GM18873 (cell line): Measurements from ENCODE around the gene ATP2B3.
A peak's percentile ranks its signal among the peaks of the same experiment; 100 is the strongest.
"Not testable (repeated sequence)": the region's sequence is repeated elsewhere in the genome, so short reads cannot be mapped to it uniquely, and the experiment has no call there.

ENCODE experiments used
- ATAC-seq: cut with Tn5 transposase; IDR thresholded peaks from one replicate; pipeline ENCODE4 v1.9.1; 2021; ENCODE audit warnings: mild to moderate bottlenecking, moderate library complexity, moderate number of reproducible peaks; ENCODE audit not compliant: unreplicated experiment, low FRiP score

The ATP2B3 gene

GRCh38 chrX:153590961-153591956 is 73.8 kb downstream of the ATP2B3 start:
- ATAC-seq: no peak

DNA sequence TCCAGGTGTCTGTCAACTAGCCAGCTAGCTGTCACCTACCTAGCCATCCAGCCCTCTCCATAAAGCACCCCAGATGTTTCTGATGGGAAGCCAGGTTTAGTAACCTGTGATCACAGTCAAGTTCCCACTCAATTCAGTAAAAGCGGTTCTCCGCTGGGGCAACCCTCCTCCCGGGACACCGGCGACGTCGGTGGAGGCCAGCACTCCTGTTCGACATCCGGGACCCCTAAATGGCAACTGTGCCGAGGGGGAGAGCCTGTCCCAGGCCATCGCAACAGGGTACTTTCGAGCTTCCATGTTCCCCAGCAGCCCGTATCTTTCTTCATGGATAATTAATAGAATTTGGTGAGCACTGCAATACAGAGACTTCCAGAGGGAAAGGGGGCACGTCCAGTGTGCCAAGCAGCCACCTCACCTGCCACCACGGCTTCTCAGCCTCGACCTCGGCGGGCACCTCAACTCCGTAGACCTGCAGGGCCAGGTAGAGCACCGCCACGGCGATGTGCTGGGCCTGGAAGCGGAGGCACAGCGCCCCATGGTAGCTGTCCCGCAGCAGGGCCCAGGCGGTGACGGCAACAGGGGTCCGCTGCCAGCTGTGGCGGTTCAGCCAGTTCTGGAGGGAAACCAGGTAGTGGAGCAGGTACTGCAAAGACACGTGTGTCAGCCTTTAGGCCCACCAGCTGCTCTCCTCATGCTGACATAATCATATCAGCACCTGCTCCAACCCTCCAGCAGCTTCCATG is 74.8 kb downstream of the ATP2B3 start:
- ATAC-seq: no peak

- no peak for ATAC-seq
Observed at GRCh38 chrX:153592966-153593688, 75.7 kb downstream of the ATP2B3 start.

GRCh38 chrX:153593811-153594500 is 76.5 kb downstream of the ATP2B3 start:
- no peak for ATAC-seq

GRCh38 chrX:153595387-153595786 is 77.9 kb downstream of the ATP2B3 start:
- no peak for ATAC-seq

GRCh38 chrX:153595859-153596857 is 78.7 kb downstream of the ATP2B3 start:
- ATAC-seq: no peak

GRCh38 chrX:153596981-153597750 is 79.7 kb downstream of the ATP2B3 start:
- no peak for ATAC-seq

DNA sequence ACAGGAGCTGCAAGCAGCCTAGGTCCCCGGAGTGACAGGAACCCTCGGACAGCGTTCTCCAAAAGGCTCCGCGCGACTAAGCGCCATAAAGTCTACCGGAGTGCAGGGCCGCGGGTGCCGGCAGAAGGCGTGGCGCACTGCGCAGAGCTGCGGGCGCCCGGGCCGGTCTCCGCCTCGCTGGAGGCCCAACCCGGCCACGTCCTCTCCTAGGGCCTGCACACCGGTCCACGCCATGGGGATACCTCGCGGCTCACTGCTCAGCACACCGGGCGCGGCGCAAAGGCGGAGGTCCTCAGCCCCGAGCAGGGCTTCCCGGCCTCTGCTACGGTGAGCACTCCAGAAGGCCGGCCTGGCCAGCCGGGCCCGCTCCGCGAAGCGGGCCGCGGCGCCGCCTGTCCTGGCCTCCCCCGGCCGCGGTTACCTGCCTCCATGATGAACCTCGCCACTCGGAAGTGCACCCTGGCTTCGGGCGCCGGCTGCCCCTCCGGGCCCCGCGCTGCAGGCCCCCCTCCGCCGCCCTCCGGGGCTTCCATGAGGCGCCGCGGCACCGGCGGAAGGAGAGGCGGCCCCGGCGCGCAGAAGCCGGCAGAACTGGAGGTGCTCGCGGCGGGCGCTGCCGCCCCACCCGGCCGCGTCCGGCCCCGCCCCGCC is 81.2 kb downstream of the ATP2B3 start, which contains the start of gene CCNQ:
Gene CCNQ, minus strand, starts transcription at position 599 of the 651 bp plus-strand sequence. Its CDS starts 66 bp downstream, at position 533.
- ATAC-seq: peak; percentile 25

- ATAC-seq: peak; percentile 49
Observed at GRCh38 chrX:153599192-153600031, 82.0 kb downstream of the ATP2B3 start.

DNA sequence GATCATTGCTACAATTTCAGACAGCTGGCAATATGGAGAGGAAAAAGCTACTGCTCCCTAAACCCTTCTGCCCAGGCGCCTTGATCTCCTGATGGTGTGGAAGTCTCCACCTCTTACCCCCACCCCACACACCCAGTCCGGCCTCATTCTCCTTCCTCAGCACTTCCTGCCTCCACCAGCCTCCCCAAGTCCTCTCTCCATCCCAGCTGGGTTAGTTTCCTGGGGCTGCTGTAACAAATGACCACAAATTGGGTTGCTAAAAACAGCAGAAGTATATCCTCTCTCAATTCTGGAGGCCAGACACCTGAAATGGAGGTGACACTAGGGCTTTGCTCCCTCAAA is 82.6 kb downstream of the ATP2B3 start:
- ATAC-seq: no peak

- no peak for ATAC-seq
Observed at GRCh38 chrX:153600921-153601320, 83.5 kb downstream of the ATP2B3 start.

GRCh38 chrX:153601511-153602110 is 84.2 kb downstream of the ATP2B3 start:
- no peak for ATAC-seq

DNA sequence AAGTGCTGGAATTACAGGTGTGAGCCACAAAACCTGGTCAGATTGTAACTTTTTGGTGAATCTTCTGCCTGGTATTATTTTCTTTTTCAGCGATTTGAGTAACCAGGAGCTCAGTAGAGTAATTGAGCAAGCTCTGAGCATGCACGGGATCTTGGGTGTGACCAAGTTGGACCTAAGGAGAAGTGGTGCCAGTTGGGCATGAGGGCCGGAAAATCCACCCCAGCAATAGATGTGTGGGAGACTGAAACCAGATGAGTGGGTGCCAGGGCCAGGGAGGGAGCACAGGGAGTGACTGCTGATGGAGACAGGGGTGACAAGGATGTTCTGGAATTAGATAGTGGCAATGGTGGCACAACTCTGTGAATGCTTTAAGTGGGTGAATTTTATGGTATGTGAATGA is 85.2 kb downstream of the ATP2B3 start:
- no peak for ATAC-seq

GRCh38 chrX:153603131-153603656 is 85.8 kb downstream of the ATP2B3 start:
- no peak for ATAC-seq

DNA sequence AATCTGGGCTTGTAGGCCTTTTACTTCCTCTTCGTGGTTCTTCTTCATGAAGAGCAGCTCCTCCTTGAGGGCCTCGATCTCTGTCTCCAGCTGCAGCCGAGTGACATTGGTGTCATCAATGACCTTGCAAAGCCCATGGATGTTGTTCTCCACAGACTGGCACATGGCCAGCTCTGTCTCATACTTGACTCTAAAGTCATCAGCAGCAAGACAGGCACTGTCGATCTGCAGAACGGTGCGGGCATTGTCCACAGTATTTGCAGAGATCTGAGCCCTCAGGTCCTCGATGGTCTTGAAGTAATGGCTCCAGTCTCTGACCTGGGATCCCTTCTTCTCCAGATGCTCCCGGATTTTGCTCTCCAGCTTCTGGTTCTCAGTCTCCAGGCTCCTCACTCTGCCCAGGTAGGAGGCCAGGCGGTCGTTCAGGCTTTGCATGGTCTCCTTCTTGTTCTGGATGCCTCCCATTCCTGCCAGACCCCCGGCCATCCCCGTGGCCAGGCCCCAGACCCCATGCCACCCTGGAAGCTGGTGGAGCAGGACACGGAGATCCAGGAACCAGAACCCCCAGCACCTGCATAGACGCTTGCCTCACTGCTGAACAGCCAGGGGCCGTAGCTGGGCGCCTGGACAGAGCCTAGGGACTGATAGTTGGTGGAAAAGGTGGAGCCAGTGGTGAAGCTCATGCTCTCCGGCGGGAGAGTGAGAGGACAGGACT is 87.4 kb downstream of the ATP2B3 start:
- not testable (repeated sequence) for ATAC-seq

DNA sequence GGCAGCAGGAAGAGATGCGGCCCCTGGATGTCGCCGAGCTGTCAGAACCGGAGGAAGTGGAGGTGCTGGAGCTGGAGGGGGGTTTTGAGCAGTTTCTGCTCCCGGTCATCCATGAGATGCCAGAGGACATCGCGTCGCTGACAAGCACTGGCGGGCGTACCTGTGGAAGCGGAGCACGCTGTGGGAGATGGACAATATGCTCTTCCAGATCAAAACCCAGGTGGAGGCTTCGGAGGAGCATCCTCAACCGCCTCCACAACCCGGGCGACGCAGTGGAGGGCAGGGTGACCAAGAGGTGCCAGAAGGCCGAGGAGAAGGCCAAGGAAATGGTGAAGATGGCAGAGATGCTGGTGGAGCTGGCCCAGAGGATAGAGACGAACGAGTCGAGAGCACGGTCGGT is 89.1 kb downstream of the ATP2B3 start:
- ATAC-seq: no peak
